H7 (cell line): ENCODE results near the gene VOPP1. TPM values are rescaled to one million over a fixed set of nuclear protein-coding genes. Genes with fewer than 3 reads are reported as not detected.

Experiments
- DNase-seq: peaks from one replicate; pipeline ENCODE4 v3.0.0; 2012
- H3K27me3 ChIP-seq: 2 replicates; pipeline ENCODE4 v1.6.0; 2011; ENCODE audit warnings: mild to moderate bottlenecking, low read length; ENCODE audit not compliant: control insufficient read depth, insufficient read depth
- H3K36me3 ChIP-seq: replicated peaks from 2 replicates; pipeline ENCODE4 v1.5.1; 2011; ENCODE audit warnings: low read length; ENCODE audit not compliant: control insufficient read depth, insufficient read depth
- H3K4me3 ChIP-seq: 2 replicates; pipeline ENCODE4 v1.5.1; 2011; ENCODE audit warnings: low read depth, mild to moderate bottlenecking, control low read depth, low read length, moderate library complexity; ENCODE audit not compliant: insufficient read depth
- total RNA-seq: library from RNA; depleted of rRNA; stranded (reverse); fragments of >200 nt; shearing (Covaris generic); gene quantifications from 2 replicates; pipeline ENCODE4 v1.2.3, GENCODE V29; 2014; rRNA removed

Gene VOPP1
- total RNA-seq, 1 experiment from 2014 or later, result 103 TPM

DNA sequence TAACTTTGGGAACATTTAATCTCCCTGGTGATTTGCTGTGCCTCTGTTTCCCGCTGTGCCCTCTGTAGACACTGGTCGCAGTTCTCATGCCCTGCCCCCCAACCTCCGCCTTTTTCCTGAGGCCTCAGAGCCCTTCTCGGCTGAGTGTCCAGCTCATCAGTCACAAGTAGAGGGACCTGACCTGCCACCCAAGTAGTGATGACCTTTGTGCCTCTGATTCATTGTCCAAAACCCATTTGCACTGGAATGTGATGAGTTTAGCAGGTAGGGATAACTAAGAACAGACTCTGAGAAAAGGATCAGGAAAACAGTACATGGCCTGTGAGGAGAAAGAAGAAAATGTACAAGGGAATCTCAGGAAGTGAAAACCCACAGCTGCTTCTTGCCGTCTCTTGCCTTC lies 148.4 kb downstream of the VOPP1 start:
- Histone ChIP-seq H3K27me3 (no peaks in the 10 kb centered on the region), H3K4me3 (no peak overlapping the region), H3K36me3 (no peaks in the 10 kb centered on the region)
- no peak for DNase-seq

DNA sequence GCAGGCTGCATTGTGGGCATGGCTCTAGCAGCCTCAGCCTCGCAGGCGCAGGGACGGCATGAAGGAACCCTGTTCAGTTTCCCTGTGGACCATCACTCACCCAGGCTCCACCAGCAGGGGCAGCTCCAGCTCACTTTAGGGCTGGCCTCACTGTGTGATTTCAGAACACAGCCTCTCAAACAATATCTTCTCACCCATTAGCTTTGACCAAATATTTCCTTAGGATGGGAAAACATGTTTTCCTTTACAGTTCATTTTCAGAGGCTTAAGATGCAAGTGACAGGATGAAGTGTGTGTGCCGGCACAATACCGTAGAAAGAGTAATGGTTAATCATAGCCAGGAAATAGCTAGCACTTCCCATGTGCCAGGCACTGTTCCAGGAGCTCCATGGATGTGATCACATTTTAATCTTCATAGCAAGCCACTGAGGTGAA lies 149.0 kb downstream of the VOPP1 start:
- peak; percentile 48 for DNase-seq

More for the DNA sequence above, 149.0 kb downstream of the VOPP1 start:
- Histone ChIP-seq H3K36me3 (no peaks in the 10 kb centered on the region), H3K27me3 (no peaks in the 10 kb centered on the region), H3K4me3 (no peak overlapping the region)

Other genes starting within 250 kb of the VOPP1 start
- gene LANCL2, start 207.2 kb downstream of the VOPP1 start, total RNA-seq, result 7.1 and 10.7 TPM in 2 replicates